ENCODE measurements around the gene OR4M1.
"Not testable (repeated sequence)": the region's sequence is repeated elsewhere in the genome, so short reads cannot be mapped to it uniquely, and the experiment has no call there.

Gene OR4M1

GRCh38 chr14:19775587-19775986, 2.3 kb downstream of the OR4M1 start:
- DNase-seq (ENCODE audit: low read depth), result no peak
- no peak overlapping the region for H3K4me3 ChIP-seq (ENCODE audit: low read depth, low read length)
- no peak for TF ChIP-seq CTCF (IDR thresholded peaks at IDR 0.05; ENCODE audit: control insufficient read depth, extremely low read depth, insufficient read depth)

- not testable (repeated sequence) for H3K4me3 ChIP-seq (ENCODE audit: low read depth, low read length); DNase-seq (ENCODE audit: low read depth)
Measured at GRCh38 chr14:19785848-19786247, 12.5 kb downstream of the OR4M1 start.

DNA sequence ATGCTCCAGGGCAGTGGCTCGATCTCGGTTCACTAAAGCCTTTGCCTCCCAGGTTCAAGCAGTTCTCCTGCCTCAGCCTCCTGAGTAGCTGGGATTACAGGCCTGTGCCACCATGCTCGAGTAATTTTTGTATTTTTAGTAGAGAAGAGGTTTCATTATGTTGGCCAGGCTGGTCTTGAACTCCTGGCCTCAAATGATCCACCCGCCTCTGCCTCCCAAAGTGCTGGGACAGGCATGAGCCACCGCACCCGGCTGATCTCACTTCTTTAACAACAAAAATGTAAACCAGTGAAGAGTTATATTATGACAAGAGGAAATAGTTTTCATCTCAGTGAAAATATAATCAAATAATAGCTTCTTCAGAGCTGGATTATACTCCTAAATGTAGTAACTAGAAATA, 14.0 kb downstream of the OR4M1 start:
- DNase-seq (ENCODE audit: low read depth); H3K4me3 ChIP-seq (ENCODE audit: low read depth, low read length): not testable (repeated sequence)

DNA sequence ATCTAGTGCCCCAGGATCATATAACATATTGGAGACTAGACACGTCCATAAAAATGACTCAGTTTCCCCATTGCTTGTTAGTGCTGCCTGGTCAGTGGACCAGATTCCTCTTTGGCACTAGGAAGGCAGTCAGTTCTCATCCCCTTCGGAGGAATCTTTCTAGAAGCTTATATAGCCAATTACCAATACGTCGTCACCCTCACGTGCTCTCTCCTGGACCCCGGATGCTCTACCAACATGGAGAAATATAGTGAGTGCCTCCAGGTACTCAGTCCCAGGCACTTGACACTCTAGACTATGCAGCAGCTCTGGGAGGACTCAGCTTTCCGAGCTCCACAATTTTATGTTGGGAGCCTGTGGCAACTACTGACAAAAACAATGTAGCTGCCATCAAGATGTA, 14.8 kb downstream of the OR4M1 start:
- H3K4me3 ChIP-seq (ENCODE audit: low read depth, low read length); DNase-seq (ENCODE audit: low read depth): not testable (repeated sequence)

DNA sequence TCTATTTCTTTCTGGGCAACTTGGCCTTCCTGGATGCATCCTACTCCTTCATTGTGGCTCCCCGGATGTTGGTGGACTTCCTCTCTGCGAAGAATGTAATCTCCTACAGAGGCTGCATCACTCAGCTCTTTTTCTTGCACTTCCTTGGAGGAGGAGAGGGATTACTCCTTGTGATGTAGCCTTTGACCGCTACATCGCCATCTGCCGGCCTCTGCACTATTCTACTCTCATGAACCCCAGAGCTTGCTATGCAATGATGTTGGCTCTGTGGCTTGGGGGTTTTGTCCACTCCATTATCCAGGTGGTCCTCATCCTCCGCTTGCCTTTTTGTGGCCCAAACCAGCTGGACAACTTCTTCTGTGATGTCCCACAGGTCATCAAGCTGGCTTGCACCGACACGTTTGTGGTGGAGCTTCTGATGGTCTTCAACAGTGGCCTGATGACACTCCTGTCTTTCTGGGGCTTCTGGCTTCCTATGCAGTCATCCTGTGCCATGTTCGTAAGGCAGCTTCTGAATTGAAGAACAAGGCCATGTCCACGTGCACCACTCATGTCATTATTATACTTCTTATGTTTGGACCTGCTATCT, 23.3 kb downstream of the OR4M1 start:
- DNase-seq (ENCODE audit: low read depth); H3K4me3 ChIP-seq (ENCODE audit: low read depth, low read length): not testable (repeated sequence)
- peak; percentile 26; the same call in 1 of the 2 replicates for TF ChIP-seq CTCF (IDR thresholded peaks at IDR 0.05; ENCODE audit: control insufficient read depth, extremely low read depth, insufficient read depth)

DNA sequence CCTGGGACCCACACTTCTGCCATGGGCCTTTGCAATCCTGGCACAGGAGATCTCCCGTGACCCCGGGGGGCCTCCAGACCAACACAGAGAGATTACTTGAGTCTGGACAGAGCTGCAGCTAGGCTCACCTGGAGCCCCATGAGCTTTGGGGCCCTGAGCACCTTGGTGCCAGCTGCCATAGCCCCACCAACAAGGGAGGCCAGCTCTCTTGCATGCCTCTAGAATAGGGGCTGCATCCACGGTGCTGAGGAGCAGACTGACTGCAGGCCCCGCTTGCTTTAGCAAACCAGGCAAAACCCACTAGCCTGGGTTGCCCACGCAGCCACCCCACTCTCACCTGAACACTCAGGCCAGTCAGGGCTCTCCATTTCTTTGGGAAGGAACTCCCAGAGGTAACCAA, 26.6 kb downstream of the OR4M1 start:
- DNase-seq (ENCODE audit: low read depth), result no peak
- TF ChIP-seq CTCF (IDR thresholded peaks at IDR 0.05; ENCODE audit: control insufficient read depth, extremely low read depth, insufficient read depth), result no peak
- H3K4me3 ChIP-seq (ENCODE audit: low read depth, low read length), result no peak overlapping the region

DNA sequence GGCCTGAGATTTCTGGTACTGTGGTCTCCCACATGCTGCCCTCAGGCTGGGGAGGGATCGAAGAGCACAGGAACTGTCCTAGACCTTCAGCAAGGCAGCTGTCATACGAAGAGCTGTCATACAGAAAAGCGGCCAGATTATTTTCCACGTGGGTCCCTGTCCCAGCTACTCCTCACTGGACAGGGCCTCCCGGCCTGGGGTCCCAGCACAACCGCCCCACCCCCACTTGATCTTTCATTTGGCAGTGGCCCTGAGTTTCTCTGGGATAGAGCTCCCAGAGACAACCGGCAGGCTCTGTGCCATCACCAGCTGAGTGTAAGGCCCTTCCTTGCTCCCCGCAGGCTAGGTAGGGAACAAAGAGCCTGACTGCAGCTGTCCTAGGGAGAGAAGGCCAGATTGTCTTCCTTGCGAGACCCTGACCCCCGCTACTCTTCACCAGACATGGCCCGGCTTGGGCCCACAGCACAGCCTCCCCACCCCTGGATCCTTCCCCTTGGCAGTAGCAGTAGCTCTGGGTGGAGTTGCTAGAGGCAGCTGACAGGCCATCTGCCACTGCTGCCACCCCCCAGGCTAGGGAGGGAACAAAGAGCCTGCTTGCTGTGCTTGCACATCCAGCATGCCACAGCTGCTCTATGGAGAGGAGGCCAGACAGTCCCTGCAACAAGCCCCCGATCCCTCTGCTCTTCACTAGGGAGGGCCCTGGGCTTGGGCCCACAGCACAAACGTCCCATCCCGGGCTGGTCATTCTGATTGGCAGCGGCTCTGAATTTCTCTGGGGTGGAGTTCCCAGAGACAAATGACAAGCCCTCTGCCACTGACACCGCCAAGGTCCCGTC, 27.2 kb downstream of the OR4M1 start:
- no peak for DNase-seq (ENCODE audit: low read depth)
- no peak overlapping the region for H3K4me3 ChIP-seq (ENCODE audit: low read depth, low read length)
- TF ChIP-seq CTCF (IDR thresholded peaks at IDR 0.05; ENCODE audit: control insufficient read depth, extremely low read depth, insufficient read depth), result no peak

DNA sequence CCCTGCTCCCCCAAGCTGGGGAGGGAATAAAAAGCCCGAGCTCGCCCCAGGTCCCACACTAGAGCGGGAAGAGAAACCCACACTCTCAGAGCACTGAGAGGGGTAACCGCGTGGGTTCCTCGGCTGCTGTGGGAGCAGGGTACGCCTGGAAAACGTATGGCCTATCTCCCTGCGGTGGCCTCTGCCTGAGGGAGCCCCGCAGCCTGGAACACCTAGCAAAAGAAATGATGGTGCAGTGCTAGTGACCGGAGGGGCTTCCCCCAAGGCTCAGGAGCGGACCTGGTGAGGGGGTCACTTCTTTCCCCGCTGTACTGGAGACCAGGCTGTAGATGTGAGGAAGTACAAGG, 27.8 kb downstream of the OR4M1 start:
- no peak overlapping the region for H3K4me3 ChIP-seq (ENCODE audit: low read depth, low read length)
- DNase-seq (ENCODE audit: low read depth), result no peak
- no peak for TF ChIP-seq CTCF (IDR thresholded peaks at IDR 0.05; ENCODE audit: control insufficient read depth, extremely low read depth, insufficient read depth)

DNA sequence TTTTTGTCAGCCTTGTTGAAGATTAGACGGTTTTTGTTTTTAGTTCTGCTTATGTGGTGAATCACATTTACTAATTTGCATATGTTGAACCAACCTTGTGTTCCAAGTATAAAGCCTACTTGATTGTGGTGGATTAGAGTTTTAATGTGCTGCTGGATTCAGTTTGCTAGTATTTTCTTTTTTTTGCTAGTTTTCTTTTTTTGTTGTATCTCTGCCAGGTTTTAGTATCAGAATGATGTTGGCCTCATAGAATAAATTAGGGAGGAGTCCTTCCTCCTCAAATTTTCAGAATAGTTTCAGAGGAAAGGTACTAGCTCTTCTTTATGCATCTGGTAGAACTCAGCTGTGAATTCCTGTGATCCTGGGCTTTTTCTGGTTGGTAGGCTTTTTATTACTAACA, 30.2 kb downstream of the OR4M1 start, which contains the start of gene OR4N2:
Gene OR4N2 (plus strand): TSS at position 301 of the 400 bp plus-strand sequence. CDS start 23,679 bp downstream, outside the sequence.
- not testable (repeated sequence) for H3K4me3 ChIP-seq (ENCODE audit: low read depth, low read length); DNase-seq (ENCODE audit: low read depth)

- not testable (repeated sequence) for H3K4me3 ChIP-seq (ENCODE audit: low read depth, low read length); DNase-seq (ENCODE audit: low read depth)
Measured at GRCh38 chr14:19813171-19813920, 40.0 kb downstream of the OR4M1 start.

- H3K4me3 ChIP-seq (ENCODE audit: low read depth, low read length); DNase-seq (ENCODE audit: low read depth): not testable (repeated sequence)
Measured at GRCh38 chr14:19819879-19820278, 46.6 kb downstream of the OR4M1 start.

GRCh38 chr14:19821016-19821415, 47.7 kb downstream of the OR4M1 start:
- DNase-seq (ENCODE audit: low read depth); H3K4me3 ChIP-seq (ENCODE audit: low read depth, low read length): not testable (repeated sequence)
